Measurements from ENCODE around the gene LSM3.

The LSM3 gene

GRCh38 chr3:14137004-14137403 is 41.6 kb upstream of the LSM3 start:
- peaks cover 51% of the 10 kb centered on the region for H3K36me3 ChIP-seq (ENCODE audit: control insufficient read depth, low read depth, low read length)
- H3K9me3 ChIP-seq (ENCODE audit: control insufficient read depth, low read depth, low read length): no peaks in the 10 kb centered on the region
- no peak overlapping the region for H3K4me3 ChIP-seq (ENCODE audit: low read length)
- H3K27ac ChIP-seq (ENCODE audit: low read length): no peak overlapping the region
- no peak overlapping the region for H3K9ac ChIP-seq (ENCODE audit: low read length)
- H3K27me3 ChIP-seq (ENCODE audit: control insufficient read depth, insufficient read depth, low read length): no peaks in the 10 kb centered on the region
- no peaks in the 10 kb centered on the region for H3K4me1 ChIP-seq (ENCODE audit: control insufficient read depth, low read depth, low read length)

- H3K9me3 ChIP-seq (ENCODE audit: control insufficient read depth, low read depth, low read length): no peaks in the 10 kb centered on the region
- no peaks in the 10 kb centered on the region for H3K4me1 ChIP-seq (ENCODE audit: control insufficient read depth, low read depth, low read length)
- H3K4me3 ChIP-seq (ENCODE audit: low read length): no peak overlapping the region
- H3K36me3 ChIP-seq (ENCODE audit: control insufficient read depth, low read depth, low read length): peaks cover 53% of the 10 kb centered on the region
- no peaks in the 10 kb centered on the region for H3K27me3 ChIP-seq (ENCODE audit: control insufficient read depth, insufficient read depth, low read length)
- H3K27ac ChIP-seq (ENCODE audit: low read length): no peak overlapping the region
- H3K9ac ChIP-seq (ENCODE audit: low read length): no peak overlapping the region
Observed at GRCh38 chr3:14137445-14137844, 41.2 kb upstream of the LSM3 start.

GRCh38 chr3:14138109-14138877 is 40.3 kb upstream of the LSM3 start:
- Histone ChIP-seq H3K4me3 (ENCODE audit: low read length) (no peak overlapping the region), H3K9me3 (ENCODE audit: control insufficient read depth, low read depth, low read length) (no peaks in the 10 kb centered on the region), H3K36me3 (ENCODE audit: control insufficient read depth, low read depth, low read length) (peaks cover 45% of the 10 kb centered on the region), H3K4me1 (ENCODE audit: control insufficient read depth, low read depth, low read length) (no peaks in the 10 kb centered on the region), H3K27ac (ENCODE audit: low read length) (no peak overlapping the region), H3K9ac (ENCODE audit: low read length) (no peak overlapping the region), H3K27me3 (ENCODE audit: control insufficient read depth, insufficient read depth, low read length) (no peaks in the 10 kb centered on the region)

GRCh38 chr3:14138878-14139655 is 39.5 kb upstream of the LSM3 start:
- Histone ChIP-seq H3K27me3 (ENCODE audit: control insufficient read depth, insufficient read depth, low read length) (no peaks in the 10 kb centered on the region), H3K4me1 (ENCODE audit: control insufficient read depth, low read depth, low read length) (peaks cover under 1% of the 10 kb centered on the region), H3K27ac (ENCODE audit: low read length) (no peak overlapping the region), H3K9ac (ENCODE audit: low read length) (no peak overlapping the region), H3K9me3 (ENCODE audit: control insufficient read depth, low read depth, low read length) (no peaks in the 10 kb centered on the region), H3K4me3 (ENCODE audit: low read length) (no peak overlapping the region), H3K36me3 (ENCODE audit: control insufficient read depth, low read depth, low read length) (peaks cover 37% of the 10 kb centered on the region)

GRCh38 chr3:14139771-14140170 is 38.8 kb upstream of the LSM3 start:
- Histone ChIP-seq H3K27ac (ENCODE audit: low read length) (no peak overlapping the region), H3K4me1 (ENCODE audit: control insufficient read depth, low read depth, low read length) (peaks cover 5% of the 10 kb centered on the region), H3K36me3 (ENCODE audit: control insufficient read depth, low read depth, low read length) (peaks cover 30% of the 10 kb centered on the region), H3K4me3 (ENCODE audit: low read length) (no peak overlapping the region), H3K9me3 (ENCODE audit: control insufficient read depth, low read depth, low read length) (no peaks in the 10 kb centered on the region), H3K27me3 (ENCODE audit: control insufficient read depth, insufficient read depth, low read length) (no peaks in the 10 kb centered on the region), H3K9ac (ENCODE audit: low read length) (no peak overlapping the region)

GRCh38 chr3:14140668-14141067 is 37.9 kb upstream of the LSM3 start:
- no peak overlapping the region for H3K4me3 ChIP-seq (ENCODE audit: low read length)
- no peaks in the 10 kb centered on the region for H3K27me3 ChIP-seq (ENCODE audit: control insufficient read depth, insufficient read depth, low read length)
- H3K9me3 ChIP-seq (ENCODE audit: control insufficient read depth, low read depth, low read length): no peaks in the 10 kb centered on the region
- peaks cover 25% of the 10 kb centered on the region for H3K36me3 ChIP-seq (ENCODE audit: control insufficient read depth, low read depth, low read length)
- H3K27ac ChIP-seq (ENCODE audit: low read length): no peak overlapping the region
- no peak overlapping the region for H3K9ac ChIP-seq (ENCODE audit: low read length)
- peaks cover 6% of the 10 kb centered on the region for H3K4me1 ChIP-seq (ENCODE audit: control insufficient read depth, low read depth, low read length)

- Histone ChIP-seq H3K27me3 (ENCODE audit: control insufficient read depth, insufficient read depth, low read length) (no peaks in the 10 kb centered on the region), H3K36me3 (ENCODE audit: control insufficient read depth, low read depth, low read length) (peaks cover 20% of the 10 kb centered on the region), H3K27ac (ENCODE audit: low read length) (no peak overlapping the region), H3K9ac (ENCODE audit: low read length) (no peak overlapping the region), H3K9me3 (ENCODE audit: control insufficient read depth, low read depth, low read length) (no peaks in the 10 kb centered on the region), H3K4me3 (ENCODE audit: low read length) (no peak overlapping the region), H3K4me1 (ENCODE audit: control insufficient read depth, low read depth, low read length) (peaks cover 6% of the 10 kb centered on the region)
Observed at GRCh38 chr3:14141144-14141543, 37.5 kb upstream of the LSM3 start.

- Histone ChIP-seq H3K9me3 (ENCODE audit: control insufficient read depth, low read depth, low read length) (no peaks in the 10 kb centered on the region), H3K4me3 (ENCODE audit: low read length) (no peak overlapping the region), H3K4me1 (ENCODE audit: control insufficient read depth, low read depth, low read length) (peaks cover 6% of the 10 kb centered on the region), H3K9ac (ENCODE audit: low read length) (no peak overlapping the region), H3K27me3 (ENCODE audit: control insufficient read depth, insufficient read depth, low read length) (no peaks in the 10 kb centered on the region), H3K27ac (ENCODE audit: low read length) (no peak overlapping the region), H3K36me3 (ENCODE audit: control insufficient read depth, low read depth, low read length) (peaks cover 21% of the 10 kb centered on the region)
Observed at GRCh38 chr3:14141602-14142341, 36.8 kb upstream of the LSM3 start.

GRCh38 chr3:14142567-14143270 is 35.9 kb upstream of the LSM3 start:
- Histone ChIP-seq H3K9me3 (ENCODE audit: control insufficient read depth, low read depth, low read length) (no peaks in the 10 kb centered on the region), H3K4me1 (ENCODE audit: control insufficient read depth, low read depth, low read length) (peaks cover 6% of the 10 kb centered on the region), H3K36me3 (ENCODE audit: control insufficient read depth, low read depth, low read length) (peaks cover 24% of the 10 kb centered on the region), H3K27ac (ENCODE audit: low read length) (no peak overlapping the region), H3K4me3 (ENCODE audit: low read length) (no peak overlapping the region), H3K27me3 (ENCODE audit: control insufficient read depth, insufficient read depth, low read length) (no peaks in the 10 kb centered on the region), H3K9ac (ENCODE audit: low read length) (no peak overlapping the region)

GRCh38 chr3:14143271-14144225 is 35.1 kb upstream of the LSM3 start:
- H3K27me3 ChIP-seq (ENCODE audit: control insufficient read depth, insufficient read depth, low read length): no peaks in the 10 kb centered on the region
- H3K27ac ChIP-seq (ENCODE audit: low read length): peak overlapping the region; percentile 54
- H3K9ac ChIP-seq (ENCODE audit: low read length): peak overlapping the region; percentile 59
- H3K4me3 ChIP-seq (ENCODE audit: low read length): no peak overlapping the region
- H3K4me1 ChIP-seq (ENCODE audit: control insufficient read depth, low read depth, low read length): peaks cover 9% of the 10 kb centered on the region
- no peaks in the 10 kb centered on the region for H3K9me3 ChIP-seq (ENCODE audit: control insufficient read depth, low read depth, low read length)
- peaks cover 22% of the 10 kb centered on the region for H3K36me3 ChIP-seq (ENCODE audit: control insufficient read depth, low read depth, low read length)
